GM19463 (cell line): ENCODE results near the gene CAMTA2.

Experiments
- ATAC-seq: cut with Tn5 transposase; IDR thresholded peaks from one replicate; pipeline ENCODE4 v1.9.1; 2021; ENCODE audit warnings: mild to moderate bottlenecking, moderate library complexity; ENCODE audit not compliant: unreplicated experiment

CAMTA2 gene

DNA sequence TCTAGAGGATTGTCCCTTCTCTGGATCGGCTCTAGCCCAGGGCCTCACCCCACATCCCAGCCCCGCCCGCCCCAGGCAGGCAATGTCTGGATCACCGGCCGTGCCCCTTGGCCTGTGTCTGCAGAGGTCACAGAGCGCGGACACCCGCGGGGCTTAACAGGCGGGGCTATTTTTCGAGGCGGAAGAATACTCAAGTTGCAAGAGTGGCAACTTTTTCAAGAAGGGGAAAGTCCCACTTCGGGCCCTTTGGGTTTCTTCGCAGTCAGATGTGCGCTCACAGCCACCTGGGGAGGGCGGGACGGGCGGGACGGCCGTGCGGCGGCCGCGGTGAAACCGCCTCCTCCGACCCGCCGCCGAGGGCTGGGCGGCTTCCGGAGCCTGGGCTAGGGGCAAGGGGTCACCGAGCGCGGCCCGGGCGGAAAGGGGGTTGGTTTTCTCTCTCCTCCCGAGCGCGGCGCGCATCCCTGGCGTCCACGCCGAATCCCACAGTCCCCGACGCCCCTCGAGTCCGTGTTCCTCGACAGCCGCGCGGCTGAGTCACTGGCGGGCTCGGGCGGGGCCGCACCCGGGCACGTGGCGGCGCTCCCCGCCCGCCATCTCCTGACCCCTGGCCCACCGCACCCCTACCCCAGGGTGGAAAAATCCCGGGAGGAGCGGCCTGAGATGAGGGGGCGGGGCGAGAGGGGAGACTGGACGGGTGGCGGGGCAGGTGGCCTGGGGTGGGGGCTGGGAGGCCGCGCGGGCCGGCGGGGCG lies 38.0 kb downstream of the CAMTA2 start:
- peak; percentile 29 for ATAC-seq

DNA sequence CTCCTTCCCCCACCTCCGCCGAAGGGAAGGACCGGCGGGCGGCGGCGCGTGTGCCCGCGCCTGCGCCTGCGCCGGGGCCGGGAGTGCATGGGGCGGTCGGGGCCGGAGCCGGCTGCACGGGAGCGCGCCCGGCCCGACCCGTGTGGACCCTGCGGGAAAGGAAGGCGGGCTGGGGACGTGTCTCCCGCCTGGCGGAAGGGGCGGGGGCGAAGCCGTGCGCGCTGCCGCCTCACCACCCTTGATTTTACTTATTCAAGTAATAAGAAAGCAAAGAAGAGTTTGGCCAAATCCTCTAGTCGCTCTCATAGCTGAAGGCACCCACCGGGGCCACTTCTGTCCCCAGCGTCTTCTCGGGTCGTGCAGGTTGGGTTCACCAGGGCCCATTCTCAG lies 38.5 kb downstream of the CAMTA2 start:
- ATAC-seq: peak; percentile 34

DNA sequence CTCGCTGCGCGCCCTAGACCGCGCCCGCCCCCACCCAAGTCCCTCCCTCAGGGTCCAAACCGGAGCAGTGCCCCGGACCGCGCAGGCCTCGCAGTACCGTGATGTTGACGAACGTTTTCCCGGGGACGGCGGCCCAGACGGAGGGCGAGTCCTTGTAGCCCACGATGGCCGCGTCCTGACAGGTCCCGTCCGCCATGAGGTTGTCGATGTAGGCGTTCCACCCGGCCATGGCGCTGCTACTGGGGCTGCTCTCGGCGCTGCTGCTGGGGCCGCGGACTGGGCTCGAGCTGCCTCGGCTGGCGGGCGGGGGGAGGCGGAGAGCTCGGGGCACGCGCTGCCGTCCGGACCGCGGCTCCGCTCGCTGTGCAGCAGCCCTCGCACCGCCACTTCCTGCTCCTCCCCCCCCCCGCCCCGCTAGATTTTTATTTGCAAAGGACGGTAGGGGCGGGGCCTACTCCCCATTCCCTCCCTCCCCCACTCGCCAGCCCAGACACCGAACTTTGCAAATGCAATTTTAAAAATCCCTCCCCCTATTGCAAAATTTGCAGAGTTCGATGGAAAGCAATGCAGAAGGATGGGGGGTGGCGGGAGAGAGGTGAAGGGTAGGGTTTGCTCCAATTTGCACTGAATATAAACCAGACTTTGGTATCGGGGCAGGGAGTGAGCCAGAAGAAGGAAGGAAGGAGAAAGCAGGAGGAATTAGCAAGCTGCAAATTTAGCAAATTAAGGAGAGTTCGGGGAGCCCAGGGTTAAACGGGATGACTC lies 39.1 kb downstream of the CAMTA2 start, which contains the start of gene PFN1:
TSS of gene PFN1 (minus strand) at position 365 of the 765 bp plus-strand sequence. CDS start at position 229, 136 bp downstream.
- no peak for ATAC-seq

DNA sequence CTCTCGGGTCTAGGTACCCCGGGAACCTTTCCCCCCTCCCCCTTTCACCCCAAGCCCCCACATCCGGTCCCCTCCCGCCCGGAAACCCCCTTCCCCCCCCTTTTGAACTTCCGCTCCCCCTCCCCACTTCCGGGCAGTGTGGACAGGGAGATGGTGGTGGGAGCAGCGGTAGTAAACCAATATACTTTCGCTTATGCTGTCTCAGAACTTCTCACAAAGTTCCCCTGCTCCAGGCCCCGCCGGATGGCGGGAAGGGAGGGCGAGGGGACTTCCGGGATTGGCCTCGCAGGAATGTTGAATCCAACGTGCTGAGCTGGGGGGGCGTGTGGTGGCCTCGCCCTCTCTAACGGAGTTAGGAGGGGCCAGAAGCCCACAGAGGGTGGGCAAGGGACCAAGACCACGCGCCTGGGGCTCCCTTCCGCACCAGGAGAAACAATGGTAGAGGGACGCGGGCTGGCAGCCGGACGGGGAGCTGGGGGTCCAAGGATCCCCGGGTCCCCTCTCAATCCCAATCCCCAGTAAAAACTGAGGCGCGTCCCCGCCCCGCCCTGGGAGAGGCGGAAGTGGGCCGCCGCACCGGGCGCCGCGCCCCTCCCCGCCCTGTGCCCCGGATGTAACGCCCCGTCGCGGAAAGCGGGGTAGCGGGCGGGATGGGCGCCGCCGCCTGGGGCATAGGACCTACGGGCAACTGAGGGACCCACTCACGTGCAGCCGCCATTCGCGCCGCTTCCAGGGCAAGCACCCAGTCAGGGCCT lies 39.9 kb downstream of the CAMTA2 start:
- no peak for ATAC-seq

DNA sequence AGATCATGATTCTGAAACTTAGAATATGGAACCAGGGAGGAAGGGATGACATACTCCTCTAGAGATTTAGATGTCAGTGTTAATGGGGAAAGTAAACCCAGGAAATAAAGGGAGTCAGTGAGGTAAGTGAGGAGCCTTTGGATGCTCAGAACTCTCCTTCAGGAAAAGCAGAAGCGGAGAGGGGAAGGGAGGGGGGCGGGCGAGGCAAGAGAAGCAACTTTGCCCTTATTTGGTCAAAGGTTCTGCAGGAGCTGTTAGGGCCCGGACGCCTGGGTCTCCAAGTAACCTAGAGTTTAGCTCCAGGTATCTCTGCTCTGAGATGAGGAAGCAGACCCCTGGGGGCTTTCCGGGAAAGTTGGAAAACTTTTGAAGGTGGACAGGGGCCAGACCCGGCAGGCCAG lies 40.5 kb downstream of the CAMTA2 start:
- no peak for ATAC-seq

DNA sequence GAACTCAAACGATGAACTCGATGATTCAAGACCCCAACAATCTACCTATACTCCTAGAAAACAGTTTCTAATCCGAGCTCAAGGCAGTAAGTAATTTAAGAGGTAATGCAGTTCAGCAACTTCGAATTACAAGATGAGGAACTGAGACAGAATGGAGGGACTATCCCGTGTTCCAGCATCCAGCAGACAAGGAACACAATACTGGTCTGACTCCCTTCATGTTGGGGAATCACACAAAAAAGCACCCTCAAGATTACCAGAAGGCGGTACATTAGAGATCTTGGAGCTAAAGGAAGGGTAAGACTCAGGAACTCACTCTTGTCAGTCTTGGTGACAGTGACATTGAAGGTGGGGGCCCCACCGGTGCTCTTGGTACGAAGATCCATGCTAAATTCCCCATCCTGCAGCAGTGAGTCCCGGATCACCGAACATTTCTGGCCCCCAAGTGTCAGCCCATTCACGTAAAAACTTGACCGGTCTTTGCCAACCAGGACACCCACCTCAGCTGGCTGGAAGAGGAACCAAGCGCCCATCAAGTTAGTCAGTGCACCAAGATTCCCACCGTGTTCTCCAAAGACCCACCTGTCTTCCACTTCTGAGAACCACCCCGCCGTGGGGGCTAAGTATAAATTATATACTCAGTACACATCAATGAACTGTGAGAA lies 41.0 kb downstream of the CAMTA2 start:
- no peak for ATAC-seq

DNA sequence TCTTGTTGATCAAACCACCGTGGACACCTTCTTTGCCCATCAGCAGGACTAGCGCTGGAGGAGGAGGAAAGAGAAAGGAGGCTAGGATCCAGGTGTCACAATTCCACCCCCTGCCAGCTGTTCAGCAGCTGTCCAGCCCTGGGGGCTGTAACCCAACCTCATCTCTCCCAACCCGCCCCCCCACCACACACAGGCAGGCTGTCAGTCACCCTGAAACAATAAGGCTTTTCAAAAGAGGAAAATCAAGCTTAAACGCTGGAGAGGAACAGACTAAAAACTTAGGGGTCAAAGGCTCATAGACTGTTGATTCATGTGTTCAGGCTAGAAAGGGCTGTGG lies 41.6 kb downstream of the CAMTA2 start:
- no peak for ATAC-seq

DNA sequence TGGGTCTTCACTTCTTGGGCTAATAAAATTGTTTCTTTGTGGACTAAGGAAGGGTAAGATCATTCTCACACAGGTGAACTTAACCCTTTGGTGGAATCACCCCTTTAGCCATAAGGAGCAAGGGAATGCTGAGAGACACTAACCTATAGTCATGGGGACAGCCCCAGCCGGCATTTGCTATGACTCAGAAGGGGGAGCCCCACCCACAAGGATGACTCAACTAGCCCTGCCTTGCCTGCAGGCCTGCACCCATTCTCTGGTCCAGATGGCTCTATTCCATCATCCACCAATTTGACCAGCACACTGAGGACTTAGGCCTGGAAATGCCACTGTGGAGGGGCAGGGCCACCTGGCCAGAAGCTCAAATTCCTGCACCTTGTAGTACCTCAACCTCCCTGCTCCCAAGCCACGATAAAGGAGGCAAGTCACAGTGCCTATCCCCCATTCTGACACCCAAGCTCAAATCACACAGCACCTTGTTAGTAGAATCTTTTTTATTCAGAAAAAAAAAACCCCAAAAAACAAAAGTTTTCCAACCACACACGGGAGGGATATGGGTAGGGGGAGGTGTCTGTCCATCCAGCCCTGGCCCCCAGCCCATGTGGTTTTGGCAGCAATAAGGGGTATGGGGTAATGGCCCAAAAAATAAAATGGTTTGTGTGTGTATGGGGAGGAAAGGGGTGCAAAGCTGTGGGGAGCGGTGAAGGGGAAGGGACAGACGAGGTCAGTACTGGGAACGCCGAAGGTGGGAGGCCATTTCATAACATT lies 42.1 kb downstream of the CAMTA2 start:
- peak; percentile 28 for ATAC-seq

DNA sequence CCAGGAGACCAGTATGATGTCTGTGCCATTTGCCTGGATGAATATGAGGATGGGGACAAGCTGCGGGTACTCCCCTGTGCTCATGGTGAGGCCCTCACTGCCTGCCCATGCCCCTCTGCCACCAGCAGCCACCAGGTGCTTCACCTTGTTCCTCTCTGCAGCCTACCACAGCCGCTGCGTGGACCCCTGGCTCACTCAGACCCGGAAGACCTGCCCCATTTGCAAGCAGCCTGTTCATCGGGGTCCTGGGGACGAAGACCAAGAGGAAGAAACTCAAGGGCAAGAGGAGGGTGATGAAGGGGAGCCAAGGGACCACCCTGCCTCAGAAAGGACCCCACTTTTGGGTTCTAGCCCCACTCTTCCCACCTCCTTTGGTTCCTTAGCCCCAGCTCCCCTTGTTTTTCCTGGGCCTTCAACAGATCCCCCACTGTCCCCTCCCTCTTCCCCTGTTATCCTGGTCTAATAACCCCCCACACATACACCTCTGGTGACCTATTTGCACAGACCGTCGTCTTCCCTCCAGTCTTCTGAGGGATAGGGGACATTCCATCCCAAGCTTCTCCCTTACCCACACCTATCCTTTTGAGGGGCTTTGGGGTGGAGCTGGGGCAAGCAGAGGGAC lies 42.8 kb downstream of the CAMTA2 start:
- no peak for ATAC-seq

DNA sequence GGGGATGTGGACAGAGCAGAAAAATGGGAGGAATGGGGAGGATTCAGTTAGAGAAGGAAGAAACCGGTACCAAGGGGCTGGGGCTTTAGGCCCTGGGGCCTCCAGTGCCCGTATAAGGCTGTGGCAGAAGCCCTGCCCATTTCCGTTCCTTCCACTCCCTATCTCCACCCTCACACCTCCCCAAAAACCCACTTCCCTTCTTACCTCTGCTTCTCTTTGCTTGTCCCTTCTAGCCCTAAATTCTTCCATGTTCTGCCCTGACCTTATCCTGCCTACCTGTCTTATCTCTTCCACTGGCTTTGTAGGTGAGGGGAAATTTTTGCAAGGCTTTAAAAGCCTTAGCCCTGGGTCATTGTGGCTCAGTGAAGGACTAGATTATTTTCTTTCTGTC lies 43.3 kb downstream of the CAMTA2 start:
- no peak for ATAC-seq

DNA sequence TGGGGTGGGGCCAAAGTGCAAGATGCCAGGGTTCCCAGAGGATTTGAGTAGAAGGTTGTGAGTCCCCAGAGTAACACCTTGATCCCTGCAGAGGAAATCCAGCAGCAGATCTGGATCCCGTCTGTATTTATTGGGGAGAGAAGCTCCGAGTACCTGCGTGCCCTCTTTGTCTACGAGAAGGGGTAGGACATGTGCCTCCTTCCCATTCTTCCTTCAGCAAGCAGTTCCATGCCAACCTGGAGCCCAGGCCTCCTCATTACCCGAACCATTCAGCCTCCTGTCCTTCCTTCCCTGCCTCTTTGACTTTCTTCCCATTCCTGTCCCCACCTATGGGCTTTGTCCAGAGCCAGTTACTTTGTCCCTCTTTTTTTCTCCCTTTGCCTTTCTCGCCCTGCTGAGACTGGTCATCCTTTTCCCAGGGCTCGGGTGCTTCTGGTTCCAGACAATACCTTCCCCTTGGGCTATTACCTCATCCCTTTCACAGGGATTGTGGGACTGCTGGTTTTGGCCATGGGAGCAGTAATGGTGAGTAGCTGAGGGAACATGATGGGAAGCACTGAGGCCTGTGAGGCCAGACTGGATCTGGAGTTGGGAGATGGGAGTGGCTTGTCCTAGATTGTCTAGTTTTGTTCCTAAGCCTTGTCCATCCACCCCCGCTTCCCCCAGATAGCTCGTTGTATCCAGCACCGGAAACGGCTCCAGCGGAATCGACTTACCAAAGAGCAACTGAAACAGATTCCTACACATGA lies 44.5 kb downstream of the CAMTA2 start:
- ATAC-seq: no peak

DNA sequence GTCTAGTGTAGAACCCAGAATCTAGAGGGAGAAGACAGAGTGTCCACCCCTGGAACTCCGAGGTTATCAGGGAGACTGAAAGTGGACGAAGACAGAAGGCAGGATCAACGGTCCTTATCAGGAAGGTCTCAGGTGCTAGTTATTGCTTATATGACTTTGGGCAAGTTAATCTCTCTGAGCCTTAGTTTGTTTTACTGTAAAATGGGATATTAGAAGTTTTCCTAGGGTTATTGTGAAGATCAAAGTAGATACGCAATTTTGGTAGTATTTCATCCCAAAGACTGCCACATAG lies 46.2 kb downstream of the CAMTA2 start:
- no peak for ATAC-seq

DNA sequence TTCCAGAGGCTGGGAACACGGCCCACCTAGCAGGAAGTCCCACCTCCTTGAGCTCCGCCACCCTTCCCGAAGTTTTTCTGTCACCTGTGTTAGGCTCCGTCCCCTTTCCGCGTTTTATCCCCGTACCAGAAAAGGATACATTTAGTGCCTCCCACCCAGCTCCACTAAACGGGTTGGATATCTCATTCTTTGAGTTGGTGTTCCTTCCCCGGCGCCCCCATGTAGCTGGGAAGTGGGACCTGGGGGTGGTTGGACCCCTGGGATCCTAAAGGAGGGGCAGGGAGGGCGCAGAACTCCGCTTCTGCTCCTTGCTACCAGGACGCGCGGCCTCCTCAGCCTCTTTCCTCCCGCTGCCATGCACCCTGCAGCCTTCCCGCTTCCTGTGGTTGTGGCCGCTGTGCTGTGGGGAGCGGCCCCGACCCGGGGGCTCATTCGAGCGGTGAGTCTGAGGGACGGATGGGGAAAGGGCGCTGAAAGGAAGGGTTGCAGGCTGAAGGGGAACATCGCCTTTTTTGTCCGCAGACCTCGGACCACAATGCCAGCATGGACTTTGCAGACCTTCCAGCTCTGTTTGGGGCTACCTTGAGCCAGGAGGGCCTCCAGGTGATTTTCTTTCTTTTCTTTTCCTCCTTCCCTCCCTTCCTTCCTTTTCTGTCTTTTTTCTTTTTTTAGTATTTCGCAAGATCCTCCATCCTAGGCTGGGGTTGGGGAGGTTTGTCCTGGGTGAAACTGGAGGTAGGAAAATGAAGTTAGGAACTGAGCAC lies 46.7 kb downstream of the CAMTA2 start:
- peak; percentile 14 for ATAC-seq

DNA sequence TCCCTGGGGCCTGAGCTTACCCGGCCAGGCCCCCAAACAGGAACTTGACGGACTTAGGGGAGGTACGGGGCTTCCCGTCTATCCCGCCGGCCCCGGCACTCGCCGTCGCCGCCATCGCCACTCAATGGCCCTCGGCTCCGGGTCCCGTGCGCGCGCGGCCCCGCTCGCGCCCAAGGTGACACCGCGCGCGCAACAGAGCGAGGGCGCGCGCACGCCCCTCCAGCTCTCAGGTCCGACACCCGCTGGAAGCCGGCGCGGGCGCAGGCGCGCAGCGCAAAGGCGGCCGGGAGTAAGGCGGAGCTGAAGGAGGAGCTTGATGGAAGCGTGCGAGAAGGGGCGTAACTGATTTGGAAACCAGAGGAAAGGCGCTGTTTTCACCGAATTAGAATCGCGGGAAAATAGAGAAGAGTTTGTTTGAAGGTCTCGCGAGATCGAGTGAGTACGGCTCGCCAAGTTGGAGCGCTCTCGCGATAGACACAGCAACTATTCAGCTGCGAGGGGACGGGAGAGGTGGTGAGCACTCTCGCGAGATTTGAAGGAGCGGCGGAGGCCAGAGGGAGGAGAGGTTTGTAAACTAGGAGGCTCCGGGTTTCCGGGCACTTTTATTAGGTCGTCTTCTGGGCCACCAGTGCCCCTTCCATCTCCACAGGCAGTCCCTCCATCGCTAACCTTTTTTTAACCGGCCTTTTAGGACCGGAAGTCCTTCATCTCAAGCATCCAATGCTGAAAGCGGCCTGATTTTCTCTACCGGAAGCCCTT lies 47.5 kb downstream of the CAMTA2 start, which contains the start of the genes RNF167 and SLC25A11:
TSS of gene RNF167 (plus strand) at position 473 of the 759 bp plus-strand sequence. CDS start 642 bp downstream, outside the sequence.
TSS of gene SLC25A11 (minus strand) at position 251 of the 759 bp plus-strand sequence. CDS start at position 115, 136 bp downstream.
- peak; percentile 75 for ATAC-seq

DNA sequence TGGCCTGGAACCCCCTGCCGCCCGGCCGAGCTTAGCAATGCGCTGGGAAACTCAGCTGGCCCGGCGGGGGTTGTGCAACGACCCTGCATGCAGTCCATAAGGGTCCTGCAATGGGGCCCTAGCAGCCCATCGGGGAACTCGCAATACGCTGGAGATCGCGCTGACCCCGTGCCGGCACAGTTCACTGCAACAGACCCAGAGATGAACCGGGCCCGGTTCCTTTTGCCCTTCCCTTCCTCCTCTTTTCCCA lies 48.0 kb downstream of the CAMTA2 start:
- ATAC-seq: no peak

DNA sequence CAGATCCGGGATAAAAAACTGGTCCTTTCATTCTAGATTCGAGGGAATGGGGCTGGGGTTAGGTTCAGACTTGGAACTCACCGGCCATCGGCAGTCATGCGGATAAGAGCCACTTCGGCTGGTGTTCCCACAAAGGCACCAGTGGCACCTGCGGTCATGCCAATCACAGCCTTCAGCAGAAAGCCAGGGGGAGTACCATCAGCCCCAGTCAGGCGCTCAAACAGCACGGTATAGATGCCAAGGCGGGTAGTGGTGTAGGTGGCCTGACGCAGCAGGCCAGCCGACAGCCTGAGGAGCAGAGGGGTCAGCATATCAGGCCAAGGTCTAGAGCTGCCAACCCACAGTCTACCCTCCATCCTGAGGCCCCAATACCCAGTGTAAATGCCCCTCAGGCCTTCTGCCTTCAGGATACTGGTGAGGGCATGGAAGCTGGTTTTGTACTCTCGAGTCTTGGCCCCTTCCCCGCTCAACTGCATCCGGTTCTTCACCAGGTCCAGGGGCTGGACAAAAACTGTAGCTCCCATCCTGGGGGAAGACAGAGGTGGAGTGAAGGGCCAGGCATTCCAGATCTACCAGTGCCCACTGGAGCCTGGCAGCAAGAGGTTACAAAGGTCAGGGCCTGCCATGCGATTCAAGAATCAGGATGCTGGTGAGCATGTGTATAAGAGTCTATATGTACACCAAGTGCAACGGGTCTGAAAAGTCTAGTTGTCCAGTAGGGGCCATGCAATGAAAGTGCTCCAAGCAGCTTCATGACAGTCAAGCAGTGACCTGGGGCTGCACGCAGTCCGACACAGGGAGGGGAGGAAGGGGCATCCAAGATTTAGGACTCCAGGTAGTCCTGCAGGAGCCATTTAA lies 48.6 kb downstream of the CAMTA2 start:
- ATAC-seq: no peak

DNA sequence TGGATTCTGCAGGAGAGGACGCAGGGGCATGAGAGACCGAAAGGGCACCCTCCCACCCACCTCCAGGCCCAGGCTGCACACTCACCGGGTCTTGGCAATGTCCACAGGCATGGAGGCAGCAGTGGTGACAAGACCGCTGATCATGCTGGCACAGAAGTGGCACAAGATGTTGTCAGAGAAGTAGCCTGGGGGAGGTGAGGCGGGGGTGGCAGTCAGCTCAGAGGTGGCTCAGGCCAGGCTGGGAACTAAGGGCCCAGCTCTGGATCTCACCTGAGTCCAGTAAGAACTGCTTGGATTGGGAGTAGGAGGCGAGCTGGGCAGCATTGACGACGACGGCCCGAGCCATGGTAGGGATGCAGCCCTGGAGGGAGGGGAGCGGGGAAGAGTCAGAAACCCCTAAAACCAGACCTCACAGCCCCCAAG lies 49.4 kb downstream of the CAMTA2 start:
- no peak for ATAC-seq
